Loucy (cell line): ENCODE results near the gene CLEC4C.

Experiments
- CTCF ChIP-seq: fragments of 200-600 bp; sonication (generic); conservative IDR thresholded peaks from 2 replicates; pipeline ENCODE4 v1.5.1; 2014; ENCODE audit warnings: mild to moderate bottlenecking, antibody characterized with exemption, low read length
- EZH2phosphoT487 ChIP-seq: fragments of 200-600 bp; IDR thresholded peaks from 2 replicates; pipeline ENCODE4 v1.6.1; 2018; ENCODE audit warnings: antibody characterized with exemption, mild to moderate bottlenecking, moderate library complexity, borderline replicate concordance

- TF ChIP-seq CTCF = no peak
- TF ChIP-seq EZH2phosphoT487 = no peak
Measured at GRCh38 chr12:7751394-7751793, 4.2 kb upstream of the CLEC4C start.
